GM12878 (cell line): ENCODE measurements around the gene MS4A1. TPM values are rescaled to one million over a fixed set of nuclear protein-coding genes. Genes with fewer than 3 reads are reported as not detected.

ENCODE experiments used
- CHD2 ChIP-seq: IDR thresholded peaks from 2 replicates; pipeline ENCODE4 v1.6.1; 2011; ENCODE audit warnings: low read depth, low read length, improper control_type of control experiment, borderline replicate concordance
- GATAD2B ChIP-seq: fragments of 450-650 bp; conservative IDR thresholded peaks from 2 replicates; pipeline ENCODE4 v1.6.1; 2017; ENCODE audit warnings: low read depth, mild to moderate bottlenecking, moderate library complexity
- HCFC1 ChIP-seq: fragments of 150-350 bp; IDR thresholded peaks from 2 replicates; pipeline ENCODE4 v1.6.1; 2014; ENCODE audit warnings: low read length
- HDAC6 ChIP-seq: fragments of 200-600 bp; sonication (generic); IDR thresholded peaks from one replicate; pipeline ENCODE4 v1.8.0; 2017; ENCODE audit warnings: antibody characterized with exemption; ENCODE audit not compliant: unreplicated experiment
- HDGF ChIP-seq: fragments of 450-650 bp; IDR thresholded peaks from 2 replicates; pipeline ENCODE4 v1.6.1; 2016; ENCODE audit warnings: antibody characterized with exemption
- IKZF2 ChIP-seq, 2 experiments: fragments of 450-650 bp; IDR thresholded peaks; 2 replicates each; pipeline ENCODE4 v1.6.1; 2017; ENCODE audit warnings: mild to moderate bottlenecking in 2 of 2, moderate library complexity in 2 of 2
- MTA3 ChIP-seq: IDR thresholded peaks from 2 replicates; pipeline ENCODE4 v1.6.1; 2012; ENCODE audit warnings: low read length, inconsistent platforms, borderline replicate concordance
- NR2C2 ChIP-seq: IDR thresholded peaks from 2 replicates; pipeline ENCODE4 v1.6.1; 2011; ENCODE audit warnings: borderline replicate concordance, low read depth; ENCODE audit not compliant: control insufficient read depth, insufficient read length
- POLR2A ChIP-seq: IDR thresholded peaks from 2 replicates; pipeline ENCODE4 v1.6.1; 2011; ENCODE audit warnings: low read depth, mild to moderate bottlenecking, low read length
- RAD21 ChIP-seq: IDR thresholded peaks from 2 replicates; pipeline ENCODE4 v1.6.1; 2011; ENCODE audit warnings: mild to moderate bottlenecking, low read depth, low read length, moderate library complexity; ENCODE audit not compliant: insufficient read depth
- RUNX3 ChIP-seq: IDR thresholded peaks from 2 replicates; pipeline ENCODE4 v1.6.1; 2012; ENCODE audit warnings: low read length, inconsistent platforms
- SMAD1 ChIP-seq: fragments of 450-650 bp; IDR thresholded peaks from 2 replicates; pipeline ENCODE4 v1.6.1; 2018; ENCODE audit warnings: mild to moderate bottlenecking, low read depth; ENCODE audit not compliant: partially characterized antibody
- ZZZ3 ChIP-seq: IDR thresholded peaks from 2 replicates; pipeline ENCODE4 v1.6.1; 2011; ENCODE audit warnings: low read depth; ENCODE audit not compliant: control insufficient read depth, insufficient read length
- polyA plus RNA-seq, 11 experiments: library from polyadenylated mRNA; depleted of rRNA in 4 of 11; unstranded in 6 of 11; stranded (reverse) in 5 of 11; fragments of >200 nt; fragmentation: Nextera tagmentation in 4 of 11; fragmentation: Illumina TruSeq in 1 of 11; extraction: Ambion mirVana in 4 of 11; extraction: Trizol in 1 of 11; gene quantifications; 1 replicate in 1 of 11; 2 replicates in 10 of 11; pipeline versions ENCODE4 v1.2.1 to v1.2.3, GENCODE V29; 2011 to 2016; ENCODE audit warnings: inconsistent platforms in 2 of 11, missing spikeins in 2 of 11, low read depth in 1 of 11
- total RNA-seq, 4 experiments: library from RNA; depleted of rRNA in 3 of 4; stranded (reverse); fragments of >200 nt in 3 of 4; fragmentation: Illumina TruSeq in 1 of 4; extraction: Trizol in 1 of 4; gene quantifications; 2 replicates each; pipeline versions ENCODE4 v1.2.1 to v1.2.3, GENCODE V29; 2013 to 2021
- TF ChIP-seq, protein P1 (sequence below): fragments of 450-650 bp; IDR thresholded peaks from 2 replicates; pipeline ENCODE4 v1.6.1; 2016; ENCODE audit warnings: mild to moderate bottlenecking, moderate library complexity, borderline replicate concordance
- TF ChIP-seq, protein P2 (sequence below): fragments of 450-650 bp; formaldehyde crosslinking; IDR thresholded peaks from 2 replicates; pipeline ENCODE4 v1.4.0; 2022; ENCODE audit warnings: mild to moderate bottlenecking, moderate library complexity
- TF ChIP-seq, protein P3 (sequence below): fragments of 450-650 bp; IDR thresholded peaks from 2 replicates; pipeline ENCODE4 v1.6.1; 2016; ENCODE audit warnings: mild to moderate bottlenecking
- TF ChIP-seq, protein P4 (sequence below): fragments of 450-650 bp; IDR thresholded peaks from 2 replicates; pipeline ENCODE4 v1.6.1; 2017; ENCODE audit warnings: borderline replicate concordance
- TF ChIP-seq, protein P5 (sequence below): IDR thresholded peaks from 2 replicates; pipeline ENCODE4 v1.6.1; 2011; ENCODE audit warnings: low read depth, low read length, improper control_type of control experiment, borderline replicate concordance

MS4A1 gene
- total and polyA plus RNA-seq, 10 of the 15 experiments (the other 5 are each of a cell fraction or from before 2014, with no cell fraction given): 329 to 2,106 (median 687) TPM

DNA sequence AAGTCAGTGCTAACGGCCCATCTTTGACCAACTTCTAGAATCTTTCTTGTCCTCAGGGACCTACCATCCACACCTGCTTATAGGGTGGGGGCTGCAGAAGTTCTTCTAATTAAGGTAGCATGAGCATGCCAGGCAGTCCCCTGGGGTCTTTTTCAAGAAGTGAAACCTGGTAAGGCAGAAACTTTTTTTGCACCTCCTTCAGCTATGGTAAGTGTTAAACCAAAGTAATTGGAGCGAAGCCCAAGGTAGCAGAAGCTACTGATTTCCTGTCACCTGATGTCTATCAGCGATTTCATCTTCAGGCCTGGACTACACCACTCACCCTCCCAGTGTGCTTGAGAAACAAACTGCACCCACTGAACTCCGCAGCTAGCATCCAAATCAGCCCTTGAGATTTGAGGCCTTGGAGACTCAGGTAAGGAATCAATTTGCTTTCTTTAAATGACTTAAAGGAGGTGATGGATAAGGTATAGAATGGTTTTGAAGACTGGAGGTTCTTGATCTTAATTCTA is at the start of gene MS4A1 (continued):
- TF ChIP-seq, protein P1, sequence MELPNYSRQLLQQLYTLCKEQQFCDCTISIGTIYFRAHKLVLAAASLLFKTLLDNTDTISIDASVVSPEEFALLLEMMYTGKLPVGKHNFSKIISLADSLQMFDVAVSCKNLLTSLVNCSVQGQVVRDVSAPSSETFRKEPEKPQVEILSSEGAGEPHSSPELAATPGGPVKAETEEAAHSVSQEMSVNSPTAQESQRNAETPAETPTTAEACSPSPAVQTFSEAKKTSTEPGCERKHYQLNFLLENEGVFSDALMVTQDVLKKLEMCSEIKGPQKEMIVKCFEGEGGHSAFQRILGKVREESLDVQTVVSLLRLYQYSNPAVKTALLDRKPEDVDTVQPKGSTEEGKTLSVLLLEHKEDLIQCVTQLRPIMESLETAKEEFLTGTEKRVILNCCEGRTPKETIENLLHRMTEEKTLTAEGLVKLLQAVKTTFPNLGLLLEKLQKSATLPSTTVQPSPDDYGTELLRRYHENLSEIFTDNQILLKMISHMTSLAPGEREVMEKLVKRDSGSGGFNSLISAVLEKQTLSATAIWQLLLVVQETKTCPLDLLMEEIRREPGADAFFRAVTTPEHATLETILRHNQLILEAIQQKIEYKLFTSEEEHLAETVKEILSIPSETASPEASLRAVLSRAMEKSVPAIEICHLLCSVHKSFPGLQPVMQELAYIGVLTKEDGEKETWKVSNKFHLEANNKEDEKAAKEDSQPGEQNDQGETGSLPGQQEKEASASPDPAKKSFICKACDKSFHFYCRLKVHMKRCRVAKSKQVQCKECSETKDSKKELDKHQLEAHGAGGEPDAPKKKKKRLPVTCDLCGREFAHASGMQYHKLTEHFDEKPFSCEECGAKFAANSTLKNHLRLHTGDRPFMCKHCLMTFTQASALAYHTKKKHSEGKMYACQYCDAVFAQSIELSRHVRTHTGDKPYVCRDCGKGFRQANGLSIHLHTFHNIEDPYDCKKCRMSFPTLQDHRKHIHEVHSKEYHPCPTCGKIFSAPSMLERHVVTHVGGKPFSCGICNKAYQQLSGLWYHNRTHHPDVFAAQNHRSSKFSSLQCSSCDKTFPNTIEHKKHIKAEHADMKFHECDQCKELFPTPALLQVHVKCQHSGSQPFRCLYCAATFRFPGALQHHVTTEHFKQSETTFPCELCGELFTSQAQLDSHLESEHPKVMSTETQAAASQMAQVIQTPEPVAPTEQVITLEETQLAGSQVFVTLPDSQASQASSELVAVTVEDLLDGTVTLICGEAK: no peak
- TF ChIP-seq, protein P2, sequence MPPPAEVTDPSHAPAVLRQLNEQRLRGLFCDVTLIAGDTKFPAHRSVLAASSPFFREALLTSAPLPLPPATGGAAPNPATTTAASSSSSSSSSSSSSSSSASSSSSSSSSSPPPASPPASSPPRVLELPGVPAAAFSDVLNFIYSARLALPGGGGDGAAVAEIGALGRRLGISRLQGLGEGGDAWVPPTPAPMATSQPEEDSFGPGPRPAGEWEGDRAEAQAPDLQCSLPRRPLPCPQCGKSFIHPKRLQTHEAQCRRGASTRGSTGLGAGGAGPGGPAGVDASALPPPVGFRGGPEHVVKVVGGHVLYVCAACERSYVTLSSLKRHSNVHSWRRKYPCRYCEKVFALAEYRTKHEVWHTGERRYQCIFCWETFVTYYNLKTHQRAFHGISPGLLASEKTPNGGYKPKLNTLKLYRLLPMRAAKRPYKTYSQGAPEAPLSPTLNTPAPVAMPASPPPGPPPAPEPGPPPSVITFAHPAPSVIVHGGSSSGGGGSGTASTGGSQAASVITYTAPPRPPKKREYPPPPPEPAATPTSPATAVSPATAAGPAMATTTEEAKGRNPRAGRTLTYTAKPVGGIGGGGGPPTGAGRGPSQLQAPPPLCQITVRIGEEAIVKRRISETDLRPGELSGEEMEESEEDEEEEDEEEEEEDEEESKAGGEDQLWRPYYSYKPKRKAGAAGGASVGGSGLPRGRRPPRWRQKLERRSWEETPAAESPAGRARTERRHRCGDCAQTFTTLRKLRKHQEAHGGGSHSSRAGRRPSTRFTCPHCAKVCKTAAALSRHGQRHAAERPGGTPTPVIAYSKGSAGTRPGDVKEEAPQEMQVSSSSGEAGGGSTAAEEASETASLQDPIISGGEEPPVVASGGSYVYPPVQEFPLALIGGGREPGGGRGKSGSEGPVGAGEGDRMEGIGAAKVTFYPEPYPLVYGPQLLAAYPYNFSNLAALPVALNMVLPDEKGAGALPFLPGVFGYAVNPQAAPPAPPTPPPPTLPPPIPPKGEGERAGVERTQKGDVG (CRISPR knock-in tag): no peak
- TF ChIP-seq HDAC6: no peak
- peak; percentile 83; the same call in 1 of the 2 replicates for TF ChIP-seq MTA3
- no peak for TF ChIP-seq ZZZ3
- peak; percentile 94 for TF ChIP-seq SMAD1
- TF ChIP-seq, protein P3, sequence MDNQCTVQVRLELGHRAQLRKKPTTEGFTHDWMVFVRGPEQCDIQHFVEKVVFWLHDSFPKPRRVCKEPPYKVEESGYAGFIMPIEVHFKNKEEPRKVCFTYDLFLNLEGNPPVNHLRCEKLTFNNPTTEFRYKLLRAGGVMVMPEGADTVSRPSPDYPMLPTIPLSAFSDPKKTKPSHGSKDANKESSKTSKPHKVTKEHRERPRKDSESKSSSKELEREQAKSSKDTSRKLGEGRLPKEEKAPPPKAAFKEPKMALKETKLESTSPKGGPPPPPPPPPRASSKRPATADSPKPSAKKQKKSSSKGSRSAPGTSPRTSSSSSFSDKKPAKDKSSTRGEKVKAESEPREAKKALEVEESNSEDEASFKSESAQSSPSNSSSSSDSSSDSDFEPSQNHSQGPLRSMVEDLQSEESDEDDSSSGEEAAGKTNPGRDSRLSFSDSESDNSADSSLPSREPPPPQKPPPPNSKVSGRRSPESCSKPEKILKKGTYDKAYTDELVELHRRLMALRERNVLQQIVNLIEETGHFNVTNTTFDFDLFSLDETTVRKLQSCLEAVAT: peak; percentile 85
- TF ChIP-seq, protein P4, sequence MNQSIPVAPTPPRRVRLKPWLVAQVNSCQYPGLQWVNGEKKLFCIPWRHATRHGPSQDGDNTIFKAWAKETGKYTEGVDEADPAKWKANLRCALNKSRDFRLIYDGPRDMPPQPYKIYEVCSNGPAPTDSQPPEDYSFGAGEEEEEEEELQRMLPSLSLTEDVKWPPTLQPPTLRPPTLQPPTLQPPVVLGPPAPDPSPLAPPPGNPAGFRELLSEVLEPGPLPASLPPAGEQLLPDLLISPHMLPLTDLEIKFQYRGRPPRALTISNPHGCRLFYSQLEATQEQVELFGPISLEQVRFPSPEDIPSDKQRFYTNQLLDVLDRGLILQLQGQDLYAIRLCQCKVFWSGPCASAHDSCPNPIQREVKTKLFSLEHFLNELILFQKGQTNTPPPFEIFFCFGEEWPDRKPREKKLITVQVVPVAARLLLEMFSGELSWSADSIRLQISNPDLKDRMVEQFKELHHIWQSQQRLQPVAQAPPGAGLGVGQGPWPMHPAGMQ: no peak
- TF ChIP-seq HCFC1: peak; percentile 36; the same call in 1 of the 2 replicates
- peak; percentile 97 for TF ChIP-seq GATAD2B
- peak; percentile 90 for TF ChIP-seq POLR2A
- peak; percentile 87 to 94 for TF ChIP-seq IKZF2 (IDR thresholded peaks at IDR 0.05)
- TF ChIP-seq, protein P5, sequence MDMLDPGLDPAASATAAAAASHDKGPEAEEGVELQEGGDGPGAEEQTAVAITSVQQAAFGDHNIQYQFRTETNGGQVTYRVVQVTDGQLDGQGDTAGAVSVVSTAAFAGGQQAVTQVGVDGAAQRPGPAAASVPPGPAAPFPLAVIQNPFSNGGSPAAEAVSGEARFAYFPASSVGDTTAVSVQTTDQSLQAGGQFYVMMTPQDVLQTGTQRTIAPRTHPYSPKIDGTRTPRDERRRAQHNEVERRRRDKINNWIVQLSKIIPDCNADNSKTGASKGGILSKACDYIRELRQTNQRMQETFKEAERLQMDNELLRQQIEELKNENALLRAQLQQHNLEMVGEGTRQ: peak; percentile 63; the same call in 1 of the 2 replicates
- peak; percentile 91; the same call in 1 of the 2 replicates for TF ChIP-seq CHD2
- peak; percentile 86 for TF ChIP-seq RUNX3
- TF ChIP-seq NR2C2: no peak
- 0 out of 2 replicates have a peak, but pooled peaks have one; percentile 14 for TF ChIP-seq RAD21
- TF ChIP-seq HDGF: no peak
